Measurements from ENCODE around the gene ATL1.
"Not testable (repeated sequence)": the region's sequence is repeated elsewhere in the genome, so short reads cannot be mapped to it uniquely, and the experiment has no call there.

ATL1 gene

GRCh38 chr14:50599700-50600444 is 39.9 kb downstream of the ATL1 start:
- in situ Hi-C loops (cut with HindIII; ENCODE audit: low sequenced_read_pairs), result no loop called here

- in situ Hi-C loops (cut with HindIII; ENCODE audit: low sequenced_read_pairs), result no loop called here
These were observed 40.9 kb downstream of the ATL1 start for GRCh38 chr14:50600849-50601248.

GRCh38 chr14:50601394-50601793 is 41.4 kb downstream of the ATL1 start:
- in situ Hi-C loops (cut with HindIII; ENCODE audit: low sequenced_read_pairs), result no loop called here

- in situ Hi-C loops (cut with HindIII; ENCODE audit: low sequenced_read_pairs), result no loop called here
These were observed 42.1 kb downstream of the ATL1 start for GRCh38 chr14:50602035-50602434.

- in situ Hi-C loops (cut with HindIII; ENCODE audit: low sequenced_read_pairs), result no loop called here
These were observed 43.6 kb downstream of the ATL1 start for GRCh38 chr14:50603565-50603964.

- in situ Hi-C loops (cut with HindIII; ENCODE audit: low sequenced_read_pairs), result no loop called here
These were observed 45.8 kb downstream of the ATL1 start for GRCh38 chr14:50605766-50606165.

- in situ Hi-C loops (cut with HindIII; ENCODE audit: low sequenced_read_pairs), result no loop called here
These were observed 46.5 kb downstream of the ATL1 start for GRCh38 chr14:50606468-50606867.

- in situ Hi-C loops (cut with HindIII; ENCODE audit: low sequenced_read_pairs), result no loop called here
These were observed 47.2 kb downstream of the ATL1 start for GRCh38 chr14:50607181-50607580.

- in situ Hi-C loops (cut with HindIII; ENCODE audit: low sequenced_read_pairs), result no loop called here
These were observed 47.8 kb downstream of the ATL1 start for GRCh38 chr14:50607761-50608160.

GRCh38 chr14:50608302-50608851 is 48.4 kb downstream of the ATL1 start:
- in situ Hi-C loops (cut with HindIII; ENCODE audit: low sequenced_read_pairs), result no loop called here

GRCh38 chr14:50610465-50610864 is 50.5 kb downstream of the ATL1 start:
- in situ Hi-C loops (cut with HindIII; ENCODE audit: low sequenced_read_pairs), result no loop called here

GRCh38 chr14:50612806-50613205 is 52.9 kb downstream of the ATL1 start:
- in situ Hi-C loops (cut with HindIII; ENCODE audit: low sequenced_read_pairs), result no loop called here

- in situ Hi-C loops (cut with HindIII; ENCODE audit: low sequenced_read_pairs), result no loop called here
These were observed 55.1 kb downstream of the ATL1 start for GRCh38 chr14:50615056-50615455.

GRCh38 chr14:50615552-50615951 is 55.6 kb downstream of the ATL1 start:
- in situ Hi-C loops (cut with HindIII; ENCODE audit: low sequenced_read_pairs), result no loop called here

- in situ Hi-C loops (cut with HindIII; ENCODE audit: low sequenced_read_pairs), result no loop called here
These were observed 56.3 kb downstream of the ATL1 start for GRCh38 chr14:50616275-50616674.

- in situ Hi-C loops (cut with HindIII; ENCODE audit: low sequenced_read_pairs), result no loop called here
These were observed 59.7 kb downstream of the ATL1 start for GRCh38 chr14:50619569-50620141.

- in situ Hi-C loops (cut with HindIII; ENCODE audit: low sequenced_read_pairs), result no loop called here
These were observed 60.4 kb downstream of the ATL1 start for GRCh38 chr14:50620341-50620740.

GRCh38 chr14:50622978-50623377 is 63.0 kb downstream of the ATL1 start:
- in situ Hi-C loops (cut with HindIII; ENCODE audit: low sequenced_read_pairs), result no loop called here

GRCh38 chr14:50624447-50624846 is 64.5 kb downstream of the ATL1 start:
- in situ Hi-C loops (cut with HindIII; ENCODE audit: low sequenced_read_pairs), result no loop called here

GRCh38 chr14:50624947-50625346 is 65.0 kb downstream of the ATL1 start:
- in situ Hi-C loops (cut with HindIII; ENCODE audit: low sequenced_read_pairs), result not testable (repeated sequence)

GRCh38 chr14:50631408-50631821 is 71.5 kb downstream of the ATL1 start:
- in situ Hi-C loops (cut with HindIII; ENCODE audit: low sequenced_read_pairs), result loop anchor here (5.0 kb wide), 1 partner anchor 81 kb away; no protein-coding TSS in a partner anchor

GRCh38 chr14:50633954-50634353 is 74.0 kb downstream of the ATL1 start:
- in situ Hi-C loops (cut with HindIII; ENCODE audit: low sequenced_read_pairs), result loop anchor here (5.0 kb wide), 1 partner anchor 78 kb away; no protein-coding TSS in a partner anchor
